HepG2 (cell line): Measurements from ENCODE around the gene UTS2R. TPM values are rescaled to one million over a fixed set of nuclear protein-coding genes. Genes with fewer than 3 reads are reported as not detected.

Source experiments
- AGO1 ChIP-seq: fragments of 200-400 bp; formaldehyde crosslinking; IDR thresholded peaks from 2 replicates; pipeline ENCODE4 v1.6.1; 2017; ENCODE audit warnings: mild to moderate bottlenecking, low read depth, low read length, moderate library complexity; ENCODE audit not compliant: poor library complexity, severe bottlenecking
- ATF7-NPFF ChIP-seq: sonication (generic); formaldehyde crosslinking; IDR thresholded peaks from 2 replicates; pipeline ENCODE4 v1.8.1; 2023; ENCODE audit warnings: mild to moderate bottlenecking, low read depth, missing genetic modification reagents, moderate library complexity
- ELF4 ChIP-seq: sonication (generic); formaldehyde crosslinking; IDR thresholded peaks from 2 replicates; pipeline ENCODE4 v1.5.0; 2020; ENCODE audit warnings: missing genetic modification reagents, mild to moderate bottlenecking, moderate library complexity, borderline replicate concordance
- GABPB1 ChIP-seq: IDR thresholded peaks from 2 replicates; pipeline ENCODE4 v1.6.1; 2016; ENCODE audit warnings: mild to moderate bottlenecking, missing genetic modification reagents, moderate library complexity, missing compliant biosample characterization
- HNF1A ChIP-seq, 2 experiments: sonication (generic) in 1 of 2; formaldehyde crosslinking in 1 of 2; IDR thresholded peaks; 2 replicates each; pipeline versions ENCODE4 v1.4.0 to v1.6.1; 2016 to 2020; ENCODE audit warnings: borderline replicate concordance in 1 of 2, low read depth in 1 of 2, mild to moderate bottlenecking in 1 of 2, missing genetic modification reagents in 1 of 2
- HNRNPL ChIP-seq: fragments of 200-400 bp; formaldehyde crosslinking; IDR thresholded peaks from 2 replicates; pipeline ENCODE4 v1.6.1; 2017; ENCODE audit warnings: mild to moderate bottlenecking, low read depth, low read length
- JUN ChIP-seq: sonication (generic); formaldehyde crosslinking; IDR thresholded peaks from 2 replicates; pipeline ENCODE4 v1.4.0; 2020; ENCODE audit warnings: mild to moderate bottlenecking, missing genetic modification reagents
- MTF2 ChIP-seq: sonication (generic); formaldehyde crosslinking; IDR thresholded peaks from 2 replicates; pipeline ENCODE4 v1.5.0; 2020; ENCODE audit warnings: missing genetic modification reagents, borderline replicate concordance
- SALL2 ChIP-seq: sonication (generic); formaldehyde crosslinking; IDR thresholded peaks from 2 replicates; pipeline ENCODE4 v1.8.1; 2023; ENCODE audit warnings: mild to moderate bottlenecking, missing genetic modification reagents, inconsistent platforms
- TBX2 ChIP-seq: sonication (generic); formaldehyde crosslinking; IDR thresholded peaks from 2 replicates; pipeline ENCODE4 v1.5.0; 2020; ENCODE audit warnings: missing genetic modification reagents, mild to moderate bottlenecking, borderline replicate concordance
- U2AF1 ChIP-seq: fragments of 200-400 bp; formaldehyde crosslinking; optimal IDR thresholded peaks from 2 replicates; pipeline ENCODE3; 2017; ENCODE audit warnings: mild to moderate bottlenecking, low read depth, low read length
- ZBTB33 ChIP-seq: sonication (generic); formaldehyde crosslinking; IDR thresholded peaks from 2 replicates; pipeline ENCODE4 v1.4.0; 2020; ENCODE audit warnings: missing genetic modification reagents
- ZFP62 ChIP-seq: sonication (generic); formaldehyde crosslinking; IDR thresholded peaks from 2 replicates; pipeline ENCODE4 v1.4.0; 2020; ENCODE audit warnings: missing genetic modification reagents
- ZKSCAN8 ChIP-seq: IDR thresholded peaks from 2 replicates; pipeline ENCODE4 v1.6.1; 2016; ENCODE audit warnings: borderline replicate concordance, missing genetic modification reagents, missing compliant biosample characterization
- ZNF230 ChIP-seq: sonication (generic); formaldehyde crosslinking; IDR thresholded peaks from 2 replicates; pipeline ENCODE4 v1.4.0; 2020; ENCODE audit warnings: mild to moderate bottlenecking, missing genetic modification reagents
- ZNF275 ChIP-seq: sonication (generic); formaldehyde crosslinking; IDR thresholded peaks from 2 replicates; pipeline ENCODE4 v1.8.0; 2022; ENCODE audit warnings: missing genetic modification reagents, mild to moderate bottlenecking, inconsistent platforms, borderline replicate concordance
- ZNF367 ChIP-seq: sonication (generic); formaldehyde crosslinking; IDR thresholded peaks from 2 replicates; pipeline ENCODE4 v1.4.0; 2020; ENCODE audit warnings: missing genetic modification reagents, borderline replicate concordance
- ZNF484 ChIP-seq: sonication (generic); formaldehyde crosslinking; IDR thresholded peaks from 2 replicates; pipeline ENCODE4 v1.5.1; 2020; ENCODE audit warnings: mild to moderate bottlenecking, low read depth, missing genetic modification reagents, borderline replicate concordance
- ZNF605 ChIP-seq: sonication (generic); formaldehyde crosslinking; IDR thresholded peaks from 2 replicates; pipeline ENCODE4 v1.8.0; 2022; ENCODE audit warnings: mild to moderate bottlenecking, missing genetic modification reagents
- ZNF83 ChIP-seq: sonication (generic); formaldehyde crosslinking; IDR thresholded peaks from 2 replicates; pipeline ENCODE4 v1.4.0; 2020; ENCODE audit warnings: missing genetic modification reagents, mild to moderate bottlenecking, borderline replicate concordance
- polyA plus RNA-seq, 8 experiments: library from polyadenylated mRNA; depleted of rRNA in 3 of 8; stranded (reverse) in 7 of 8; unstranded in 1 of 8; fragments of >200 nt; fragmentation: Illumina TruSeq in 4 of 8; extraction: Trizol in 4 of 8; gene quantifications; 2 replicates each; pipeline versions ENCODE4 v1.2.1 to v1.2.3, GENCODE V29; 2011 to 2016; ENCODE audit warnings: low read depth in 4 of 8, missing spikeins in 1 of 8, mixed read lengths in 1 of 8; ENCODE audit not compliant: insufficient read depth in 1 of 8
- total RNA-seq, 5 experiments: library from RNA; depleted of rRNA; stranded (reverse); fragments of >200 nt; fragmentation: Illumina TruSeq; extraction: Trizol; gene quantifications; 2 replicates each; pipeline ENCODE4 v1.2.3, GENCODE V29; 2016; ENCODE audit warnings: low read depth in 1 of 5

The UTS2R gene
- total and polyA plus RNA-seq, 2 of the 13 experiments (the other 11 are each of a cell fraction or from before 2014, with no cell fraction given) = 0.13 to 0.15 TPM

DNA sequence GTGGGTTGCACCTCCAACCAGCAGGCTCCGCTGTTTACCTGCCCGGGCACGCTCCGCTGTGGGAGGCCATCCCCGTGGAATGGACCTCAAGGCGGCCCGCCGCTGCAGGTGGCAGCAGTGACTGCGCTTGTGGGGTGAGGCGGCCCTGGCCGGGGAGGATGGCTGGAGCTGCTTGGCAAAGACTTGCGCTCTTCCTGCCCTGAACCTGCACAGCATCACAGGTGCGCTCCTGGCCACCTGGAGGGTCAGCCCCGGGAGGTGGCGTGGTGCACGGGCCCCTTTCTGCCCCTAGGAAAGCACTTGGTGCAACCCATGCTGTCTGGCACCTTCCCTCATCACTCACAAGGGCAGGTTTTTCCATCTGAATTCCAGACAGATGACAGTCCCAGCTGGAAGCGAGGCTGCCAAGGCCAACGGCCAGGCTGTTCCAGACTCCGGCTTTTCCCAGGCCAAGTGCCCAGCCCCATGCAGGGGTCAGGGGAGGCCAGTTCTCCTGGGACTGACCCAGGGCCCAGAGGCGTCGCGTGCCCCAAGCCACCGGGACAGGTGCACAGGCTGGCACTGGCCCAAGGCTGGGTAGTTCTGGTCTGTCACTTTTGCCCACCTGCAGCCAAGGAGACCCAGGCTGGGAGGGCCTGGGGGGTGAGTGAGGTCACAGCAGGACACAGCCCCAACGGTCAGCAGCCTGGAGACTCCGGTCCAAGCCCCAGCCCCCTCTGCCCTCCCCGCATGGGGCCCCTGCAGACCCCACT, 13.3 kb downstream of the UTS2R start (continued):
- TF ChIP-seq ZNF83 (CRISPR knock-in tag) (0 out of 2 replicates have a peak, but pooled peaks have one; percentile 60), ELF4 (CRISPR knock-in tag) (no peak), U2AF1 (peak; percentile 54), ZNF275 (CRISPR knock-in tag) (0 out of 2 replicates have a peak, but pooled peaks have one; percentile 55), GABPB1 (CRISPR knock-in tag) (peak; percentile 59; the same call in 1 of the 2 replicates), ZNF367 (0 out of 2 replicates have a peak, but pooled peaks have one; percentile 62), HNRNPL (peak; percentile 70; the same call in 1 of the 2 replicates), AGO1 (no peak), ZNF605 (CRISPR knock-in tag) (peak; percentile 88), ATF7-NPFF (CRISPR knock-in tag) (peak; percentile 82), SALL2 (peak; percentile 48; the same call in 1 of the 2 replicates), MTF2 (CRISPR knock-in tag) (peak; percentile 2; the same call in 1 of the 2 replicates), ZNF230 (CRISPR knock-in tag) (0 out of 2 replicates have a peak, but pooled peaks have one; percentile 55), ZNF484 (CRISPR knock-in tag) (no peak), JUN (peak; percentile 89), ZKSCAN8 (no peak), ZFP62 (CRISPR knock-in tag) (0 out of 2 replicates have a peak, but pooled peaks have one; percentile 70), TBX2 (peak; percentile 77; the same call in 1 of the 2 replicates), ZBTB33 (CRISPR knock-in tag) (no peak; the same call in 1 of the 2 replicates), HNF1A (IDR thresholded peaks at IDR 0.05; ENCODE audit: low read depth) (no peak), HNF1A (CRISPR knock-in tag; IDR thresholded peaks at IDR 0.05; ENCODE audit: borderline replicate concordance) (0 out of 2 replicates have a peak, but pooled peaks have one; percentile 43)
